NCI-H1105 (cell line): ENCODE measurements around the gene PBX3.

Experiments used
- DNase-seq: peaks from one replicate; lab custom pipeline; 2025; lab: John Stamatoyannopoulos, UW

PBX3 gene

GRCh38 chr9:125949703-125950460 is 202.7 kb downstream of the PBX3 start:
- DNase-seq, result no peak

GRCh38 chr9:125950880-125951471 is 203.8 kb downstream of the PBX3 start:
- no peak for DNase-seq

- no peak for DNase-seq
Measured at GRCh38 chr9:125953314-125954019, 206.3 kb downstream of the PBX3 start.

GRCh38 chr9:125956102-125956501 is 208.9 kb downstream of the PBX3 start:
- no peak for DNase-seq

GRCh38 chr9:125959315-125959714 is 212.1 kb downstream of the PBX3 start:
- no peak for DNase-seq

GRCh38 chr9:125959951-125960619 is 212.9 kb downstream of the PBX3 start:
- no peak for DNase-seq

GRCh38 chr9:125960626-125961025 is 213.5 kb downstream of the PBX3 start:
- no peak for DNase-seq

- no peak for DNase-seq
Measured at GRCh38 chr9:125961072-125961471, 213.9 kb downstream of the PBX3 start.

- no peak for DNase-seq
Measured at GRCh38 chr9:125963932-125964331, 216.8 kb downstream of the PBX3 start.

GRCh38 chr9:125964702-125965225 is 217.6 kb downstream of the PBX3 start:
- no peak for DNase-seq

GRCh38 chr9:125965477-125965876 is 218.3 kb downstream of the PBX3 start:
- no peak for DNase-seq

- no peak for DNase-seq
Measured at GRCh38 chr9:125966466-125966865, 219.3 kb downstream of the PBX3 start.

- peak; percentile 64 for DNase-seq
Measured at GRCh38 chr9:125966959-125967711, 220.0 kb downstream of the PBX3 start.

GRCh38 chr9:125968714-125969374 is 221.7 kb downstream of the PBX3 start:
- no peak for DNase-seq

GRCh38 chr9:125969462-125969861 is 222.3 kb downstream of the PBX3 start:
- no peak for DNase-seq

- DNase-seq, result no peak
Measured at GRCh38 chr9:125969868-125970267, 222.7 kb downstream of the PBX3 start.

- DNase-seq, result no peak
Measured at GRCh38 chr9:125970340-125970739, 223.2 kb downstream of the PBX3 start.

- DNase-seq, result no peak
Measured at GRCh38 chr9:125971050-125971449, 223.9 kb downstream of the PBX3 start.

GRCh38 chr9:125972012-125972729 is 225.0 kb downstream of the PBX3 start:
- DNase-seq, result no peak

- DNase-seq, result no peak
Measured at GRCh38 chr9:125973547-125973946, 226.4 kb downstream of the PBX3 start.
